ENCODE data around the gene MIDN.

GRCh38 chr19:1275976-1276627, 27.7 kb downstream of the MIDN start:
- TF ChIP-seq CTCF (IDR thresholded peaks at IDR 0.05) (no peak), POLR2A (IDR thresholded peaks at IDR 0.05) (peak in 2 of 3 donors; percentile 42 to 56)

Measured in body of pancreas (tissue), 4 donors.